GM21447 (cell line): ENCODE measurements around the gene NTRK1.

Source experiments
- ATAC-seq: cut with Tn5 transposase; IDR thresholded peaks from one replicate; pipeline ENCODE4 v1.9.1; 2021; ENCODE audit not compliant: unreplicated experiment

The NTRK1 gene

GRCh38 chr1:156860628-156861423 is at the start of gene NTRK1:
Gene NTRK1 (plus strand): TSS chr1:156860865. CDS start chr1:156860935, 70 bp downstream.
- ATAC-seq: no peak

GRCh38 chr1:156811168-156811567 is 49.5 kb upstream of the NTRK1 start:
- no peak for ATAC-seq

- ATAC-seq: no peak
These were observed 48.2 kb upstream of the NTRK1 start for GRCh38 chr1:156812293-156812990.

GRCh38 chr1:156813298-156813697 is 47.4 kb upstream of the NTRK1 start:
- no peak for ATAC-seq

GRCh38 chr1:156813750-156814570 is 46.7 kb upstream of the NTRK1 start:
- ATAC-seq: no peak

- ATAC-seq: no peak
These were observed 45.9 kb upstream of the NTRK1 start for GRCh38 chr1:156814571-156815260.

- ATAC-seq: no peak
These were observed 45.3 kb upstream of the NTRK1 start for GRCh38 chr1:156815307-156815826.

- no peak for ATAC-seq
These were observed 44.7 kb upstream of the NTRK1 start for GRCh38 chr1:156815961-156816422.

GRCh38 chr1:156816561-156817328 is 43.9 kb upstream of the NTRK1 start, which contains the start of gene SH2D2A:
Gene SH2D2A (minus strand): TSS chr1:156816848. CDS start chr1:156816708, 140 bp downstream.
- ATAC-seq: peak; percentile 67

GRCh38 chr1:156821801-156822200 is 38.9 kb upstream of the NTRK1 start:
- no peak for ATAC-seq

GRCh38 chr1:156822680-156823079 is 38.0 kb upstream of the NTRK1 start:
- ATAC-seq: no peak

- no peak for ATAC-seq
These were observed 37.4 kb upstream of the NTRK1 start for GRCh38 chr1:156823210-156823790.

GRCh38 chr1:156826630-156827029 is 34.0 kb upstream of the NTRK1 start:
- ATAC-seq: no peak

GRCh38 chr1:156828400-156829124 is 32.1 kb upstream of the NTRK1 start:
- no peak for ATAC-seq

GRCh38 chr1:156832434-156832833 is 28.2 kb upstream of the NTRK1 start:
- ATAC-seq: no peak

GRCh38 chr1:156833603-156834002 is 27.1 kb upstream of the NTRK1 start:
- no peak for ATAC-seq

- no peak for ATAC-seq
These were observed 26.3 kb upstream of the NTRK1 start for GRCh38 chr1:156834322-156834721.

- ATAC-seq: no peak
These were observed 24.5 kb upstream of the NTRK1 start for GRCh38 chr1:156836041-156836654.
